ENCODE data around the gene MSLN.

DNA sequence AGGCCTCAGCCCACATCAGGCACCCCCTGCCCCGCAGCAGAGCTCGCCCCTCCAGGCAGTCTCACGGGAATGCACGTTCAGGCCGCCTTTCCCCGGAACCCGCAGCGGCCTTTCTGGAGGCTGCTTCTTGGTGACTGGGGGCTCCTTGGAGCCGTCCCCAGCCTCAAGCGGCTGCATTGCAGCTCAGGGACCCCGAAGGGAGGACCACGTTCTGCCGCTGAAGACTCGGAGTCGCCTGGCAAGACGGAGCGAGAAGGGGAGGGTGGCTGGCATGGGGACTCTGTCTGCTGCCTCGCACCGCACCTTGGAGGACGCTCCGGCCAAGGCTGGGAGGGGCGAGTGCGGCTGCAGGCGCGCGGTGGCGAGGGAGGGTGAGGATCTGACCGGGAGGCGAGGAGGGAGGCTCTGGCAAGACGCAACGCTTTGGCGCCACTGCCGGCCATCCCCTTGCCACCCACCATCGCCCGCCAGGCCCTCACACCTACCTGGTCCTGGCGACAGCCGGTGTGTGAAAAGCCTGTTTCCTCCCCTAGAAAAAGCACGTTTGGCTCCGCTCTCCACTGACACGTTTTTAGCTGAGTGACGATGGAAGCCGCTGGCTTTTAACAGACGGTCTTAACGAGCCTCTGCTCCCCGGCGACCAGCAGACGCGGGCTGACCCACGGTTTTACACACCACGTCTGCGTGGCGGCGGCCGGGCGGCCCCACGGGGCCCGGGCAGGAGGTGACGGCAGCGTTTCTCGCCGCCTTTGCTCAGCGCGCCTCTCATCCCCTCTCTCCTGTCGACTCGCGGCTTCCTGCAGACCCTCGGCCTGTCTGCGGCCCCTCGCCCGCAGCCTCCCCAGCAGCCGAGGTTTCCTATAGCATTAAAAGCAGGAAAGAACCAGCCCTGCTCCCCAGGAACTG lies 56.7 kb downstream of the MSLN start:
- TF ChIP-seq, protein P1, sequence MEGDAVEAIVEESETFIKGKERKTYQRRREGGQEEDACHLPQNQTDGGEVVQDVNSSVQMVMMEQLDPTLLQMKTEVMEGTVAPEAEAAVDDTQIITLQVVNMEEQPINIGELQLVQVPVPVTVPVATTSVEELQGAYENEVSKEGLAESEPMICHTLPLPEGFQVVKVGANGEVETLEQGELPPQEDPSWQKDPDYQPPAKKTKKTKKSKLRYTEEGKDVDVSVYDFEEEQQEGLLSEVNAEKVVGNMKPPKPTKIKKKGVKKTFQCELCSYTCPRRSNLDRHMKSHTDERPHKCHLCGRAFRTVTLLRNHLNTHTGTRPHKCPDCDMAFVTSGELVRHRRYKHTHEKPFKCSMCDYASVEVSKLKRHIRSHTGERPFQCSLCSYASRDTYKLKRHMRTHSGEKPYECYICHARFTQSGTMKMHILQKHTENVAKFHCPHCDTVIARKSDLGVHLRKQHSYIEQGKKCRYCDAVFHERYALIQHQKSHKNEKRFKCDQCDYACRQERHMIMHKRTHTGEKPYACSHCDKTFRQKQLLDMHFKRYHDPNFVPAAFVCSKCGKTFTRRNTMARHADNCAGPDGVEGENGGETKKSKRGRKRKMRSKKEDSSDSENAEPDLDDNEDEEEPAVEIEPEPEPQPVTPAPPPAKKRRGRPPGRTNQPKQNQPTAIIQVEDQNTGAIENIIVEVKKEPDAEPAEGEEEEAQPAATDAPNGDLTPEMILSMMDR (IDR thresholded peaks at IDR 0.05; ENCODE audit: low read depth, low read length) = no peak
- TF ChIP-seq, protein P2, sequence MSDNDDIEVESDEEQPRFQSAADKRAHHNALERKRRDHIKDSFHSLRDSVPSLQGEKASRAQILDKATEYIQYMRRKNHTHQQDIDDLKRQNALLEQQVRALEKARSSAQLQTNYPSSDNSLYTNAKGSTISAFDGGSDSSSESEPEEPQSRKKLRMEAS (IDR thresholded peaks at IDR 0.05; ENCODE audit: low read depth, low read length) = no peak

Measured in NB4 (cell line).